ES-I3 (cell line): ENCODE measurements around the gene HS3ST3B1.

Experiments
- H3K36me3 ChIP-seq: 2 replicates; pipeline ENCODE4 v1.6.1; 2013; ENCODE audit warnings: mild to moderate bottlenecking, low read length, control low read depth, moderate library complexity; ENCODE audit not compliant: insufficient read depth
- H3K4me1 ChIP-seq: 2 replicates; pipeline ENCODE4 v1.6.1; 2013; ENCODE audit warnings: mild to moderate bottlenecking, control low read depth, low read length; ENCODE audit not compliant: insufficient read depth
- H3K9ac ChIP-seq: 2 replicates; pipeline ENCODE4 v1.6.1; 2013; ENCODE audit warnings: low read depth, mild to moderate bottlenecking, low read length, moderate library complexity
- H3K9me3 ChIP-seq: 2 replicates; pipeline ENCODE4 v1.6.1; 2013; ENCODE audit warnings: mild to moderate bottlenecking, low read length, moderate library complexity; ENCODE audit not compliant: control insufficient read depth, insufficient read depth

Gene HS3ST3B1

GRCh38 chr17:14337596-14338079, 36.8 kb downstream of the HS3ST3B1 start:
- no peaks in the 10 kb centered on the region for H3K9me3 ChIP-seq
- no peaks in the 10 kb centered on the region for H3K36me3 ChIP-seq
- H3K9ac ChIP-seq = no peak overlapping the region
- peaks cover 6% of the 10 kb centered on the region; the same call in 1 of the 2 replicates for H3K4me1 ChIP-seq

GRCh38 chr17:14340857-14341754, 40.2 kb downstream of the HS3ST3B1 start:
- no peak overlapping the region for H3K9ac ChIP-seq
- no peaks in the 10 kb centered on the region for H3K9me3 ChIP-seq
- H3K4me1 ChIP-seq = peaks cover 6% of the 10 kb centered on the region; the same call in 1 of the 2 replicates
- H3K36me3 ChIP-seq = no peaks in the 10 kb centered on the region

GRCh38 chr17:14341866-14342265, 41.0 kb downstream of the HS3ST3B1 start:
- H3K4me1 ChIP-seq = peaks cover 6% of the 10 kb centered on the region; the same call in 1 of the 2 replicates
- H3K9ac ChIP-seq = no peak overlapping the region
- no peaks in the 10 kb centered on the region for H3K9me3 ChIP-seq
- no peaks in the 10 kb centered on the region for H3K36me3 ChIP-seq

GRCh38 chr17:14346801-14347200, 45.9 kb downstream of the HS3ST3B1 start:
- Histone ChIP-seq H3K36me3 (no peaks in the 10 kb centered on the region), H3K4me1 (peaks cover under 1% of the 10 kb centered on the region; the same call in 1 of the 2 replicates), H3K9ac (no peak overlapping the region), H3K9me3 (no peaks in the 10 kb centered on the region)

- H3K9me3 ChIP-seq = no peaks in the 10 kb centered on the region
- no peaks in the 10 kb centered on the region for H3K36me3 ChIP-seq
- H3K4me1 ChIP-seq = peaks cover 8% of the 10 kb centered on the region; the same call in 1 of the 2 replicates
- H3K9ac ChIP-seq = no peak overlapping the region
Observed at GRCh38 chr17:14351493-14351892, 50.6 kb downstream of the HS3ST3B1 start.

- H3K4me1 ChIP-seq = peaks cover 8% of the 10 kb centered on the region; the same call in 1 of the 2 replicates
- H3K36me3 ChIP-seq = no peaks in the 10 kb centered on the region
- H3K9ac ChIP-seq = no peak overlapping the region
- H3K9me3 ChIP-seq = no peaks in the 10 kb centered on the region
Observed at GRCh38 chr17:14352136-14352535, 51.3 kb downstream of the HS3ST3B1 start.

GRCh38 chr17:14353861-14354474, 53.1 kb downstream of the HS3ST3B1 start:
- Histone ChIP-seq H3K9me3 (no peaks in the 10 kb centered on the region), H3K9ac (no peak overlapping the region), H3K4me1 (peaks cover 8% of the 10 kb centered on the region; the same call in 1 of the 2 replicates), H3K36me3 (no peaks in the 10 kb centered on the region)

GRCh38 chr17:14354807-14355206, 53.9 kb downstream of the HS3ST3B1 start:
- Histone ChIP-seq H3K9ac (no peak overlapping the region), H3K4me1 (peaks cover 8% of the 10 kb centered on the region; the same call in 1 of the 2 replicates), H3K36me3 (no peaks in the 10 kb centered on the region), H3K9me3 (no peaks in the 10 kb centered on the region)

- peaks cover 8% of the 10 kb centered on the region; the same call in 1 of the 2 replicates for H3K4me1 ChIP-seq
Observed at GRCh38 chr17:14355556-14355955, 54.7 kb downstream of the HS3ST3B1 start.

GRCh38 chr17:14359163-14360020, 58.5 kb downstream of the HS3ST3B1 start:
- no peak overlapping the region for H3K9ac ChIP-seq
- peaks cover 8% of the 10 kb centered on the region; the same call in 1 of the 2 replicates for H3K4me1 ChIP-seq

More at GRCh38 chr17:14355556-14355955, 54.7 kb downstream of the HS3ST3B1 start:
- no peaks in the 10 kb centered on the region for H3K9me3 ChIP-seq
- H3K36me3 ChIP-seq = no peaks in the 10 kb centered on the region
- H3K9ac ChIP-seq = no peak overlapping the region

GRCh38 chr17:14360856-14361255, 60.0 kb downstream of the HS3ST3B1 start:
- Histone ChIP-seq H3K36me3 (no peaks in the 10 kb centered on the region), H3K4me1 (0 out of 2 replicates have a peak, but pooled peaks cover 2% of the 10 kb centered on the region), H3K9me3 (no peaks in the 10 kb centered on the region), H3K9ac (no peak overlapping the region)

More at GRCh38 chr17:14359163-14360020, 58.5 kb downstream of the HS3ST3B1 start:
- no peaks in the 10 kb centered on the region for H3K9me3 ChIP-seq
- H3K36me3 ChIP-seq = no peaks in the 10 kb centered on the region

- no peak overlapping the region for H3K9ac ChIP-seq
- H3K4me1 ChIP-seq = no peaks in the 10 kb centered on the region
- no peaks in the 10 kb centered on the region for H3K9me3 ChIP-seq
- H3K36me3 ChIP-seq = no peaks in the 10 kb centered on the region
Observed at GRCh38 chr17:14361470-14361869, 60.6 kb downstream of the HS3ST3B1 start.

- Histone ChIP-seq H3K9me3 (no peaks in the 10 kb centered on the region), H3K9ac (no peak overlapping the region), H3K4me1 (no peaks in the 10 kb centered on the region), H3K36me3 (no peaks in the 10 kb centered on the region)
Observed at GRCh38 chr17:14361945-14362508, 61.1 kb downstream of the HS3ST3B1 start.
